GM19397 (cell line): ENCODE results near the gene DKC1.

Experiments
- ATAC-seq: cut with Tn5 transposase; IDR thresholded peaks from one replicate; pipeline ENCODE4 v1.9.1; 2021; ENCODE audit warnings: mild to moderate bottlenecking, moderate library complexity; ENCODE audit not compliant: unreplicated experiment

The DKC1 gene

GRCh38 chrX:154735695-154736393 lies 26.8 kb upstream of the DKC1 start:
- ATAC-seq, result no peak

GRCh38 chrX:154737136-154737535 lies 25.5 kb upstream of the DKC1 start:
- ATAC-seq, result no peak

GRCh38 chrX:154738011-154738738 lies 24.5 kb upstream of the DKC1 start:
- no peak for ATAC-seq

GRCh38 chrX:154739952-154740465 lies 22.7 kb upstream of the DKC1 start:
- ATAC-seq, result no peak

GRCh38 chrX:154742613-154743012 lies 20.1 kb upstream of the DKC1 start:
- no peak for ATAC-seq

GRCh38 chrX:154748712-154749339 lies 13.8 kb upstream of the DKC1 start:
- ATAC-seq, result no peak

GRCh38 chrX:154749856-154750255 lies 12.8 kb upstream of the DKC1 start:
- ATAC-seq, result no peak

- ATAC-seq, result peak; percentile 79
Measured at GRCh38 chrX:154750301-154751202, 12.1 kb upstream of the DKC1 start, which contains the start of gene GAB3. GAB3 (minus strand) TSS chrX:154751077; CDS start chrX:154751025, 52 bp downstream.

- peak; percentile 11 for ATAC-seq
Measured at GRCh38 chrX:154751203-154751668, 11.4 kb upstream of the DKC1 start.

- ATAC-seq, result no peak
Measured at GRCh38 chrX:154751669-154752271, 10.9 kb upstream of the DKC1 start.

GRCh38 chrX:154758696-154759095 lies 4.0 kb upstream of the DKC1 start:
- no peak for ATAC-seq

GRCh38 chrX:154761977-154762536 lies 607 bp upstream of the DKC1 start:
- ATAC-seq, result no peak

- no peak for ATAC-seq
Measured at GRCh38 chrX:154774622-154775021, 12.0 kb downstream of the DKC1 start.

GRCh38 chrX:154775419-154776349 lies 13.0 kb downstream of the DKC1 start:
- ATAC-seq, result no peak

GRCh38 chrX:154776753-154777152 lies 14.1 kb downstream of the DKC1 start:
- ATAC-seq, result no peak

- no peak for ATAC-seq
Measured at GRCh38 chrX:154779261-154779660, 16.6 kb downstream of the DKC1 start.

GRCh38 chrX:154780968-154781367 lies 18.3 kb downstream of the DKC1 start:
- no peak for ATAC-seq

- no peak for ATAC-seq
Measured at GRCh38 chrX:154784149-154784995, 21.7 kb downstream of the DKC1 start.
